Measurements from ENCODE around the gene MOB2.
A peak's percentile ranks its signal among the peaks of the same experiment; 100 is the strongest.

The MOB2 gene, protein sequence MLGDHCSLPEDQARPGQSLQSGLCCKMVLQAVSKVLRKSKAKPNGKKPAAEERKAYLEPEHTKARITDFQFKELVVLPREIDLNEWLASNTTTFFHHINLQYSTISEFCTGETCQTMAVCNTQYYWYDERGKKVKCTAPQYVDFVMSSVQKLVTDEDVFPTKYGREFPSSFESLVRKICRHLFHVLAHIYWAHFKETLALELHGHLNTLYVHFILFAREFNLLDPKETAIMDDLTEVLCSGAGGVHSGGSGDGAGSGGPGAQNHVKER

GRCh38 chr11:1486054-1486825 lies at the start of gene MOB2:
TSS of gene MOB2 (minus strand) at chr11:1486779. CDS start at chr11:1486556, 223 bp downstream.
- DNase-seq (ENCODE audit: low spot score): peak; percentile 55
- in situ Hi-C loops (cut with MboI; ENCODE audit: low pct_unique_long_range_greater_than_20kb, low sequenced_read_pairs, unreplicated experiment): no loop called here
- no peak for TF ChIP-seq CTCF (IDR thresholded peaks at IDR 0.05; ENCODE audit: extremely low read depth, insufficient read depth, missing control alignments)

DNA sequence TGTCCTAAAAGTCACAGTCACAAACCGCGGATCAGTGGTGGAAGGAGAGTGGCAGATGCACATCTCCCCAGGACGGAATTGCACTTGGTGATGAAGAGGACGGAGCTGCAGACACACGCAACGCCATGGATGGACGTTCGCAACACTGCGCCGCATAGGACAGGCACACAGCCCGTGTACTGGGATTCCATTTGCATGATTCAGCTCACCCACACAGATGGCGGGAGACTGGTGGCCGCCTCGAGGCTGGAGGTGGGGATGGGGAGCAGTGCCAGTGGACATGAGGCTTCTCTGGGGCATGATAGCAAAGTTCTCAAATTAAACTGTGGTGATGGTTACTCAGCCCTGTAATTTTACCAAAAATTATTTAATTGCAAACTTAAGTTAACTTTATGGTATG lies 48.1 kb upstream of the MOB2 start:
- no peak for TF ChIP-seq CTCF (IDR thresholded peaks at IDR 0.05; ENCODE audit: extremely low read depth, insufficient read depth, missing control alignments)
- in situ Hi-C loops (cut with MboI; ENCODE audit: low pct_unique_long_range_greater_than_20kb, low sequenced_read_pairs, unreplicated experiment): no loop called here
- DNase-seq (ENCODE audit: low spot score): no peak

- no peak for DNase-seq (ENCODE audit: low spot score)
- no peak for TF ChIP-seq CTCF (IDR thresholded peaks at IDR 0.05; ENCODE audit: extremely low read depth, insufficient read depth, missing control alignments)
- in situ Hi-C loops (cut with MboI; ENCODE audit: low pct_unique_long_range_greater_than_20kb, low sequenced_read_pairs, unreplicated experiment): no loop called here
Observed at GRCh38 chr11:1534171-1534570, 47.6 kb upstream of the MOB2 start.

GRCh38 chr11:1533342-1533725 lies 46.8 kb upstream of the MOB2 start:
- no peak for TF ChIP-seq CTCF (IDR thresholded peaks at IDR 0.05; ENCODE audit: extremely low read depth, insufficient read depth, missing control alignments)
- in situ Hi-C loops (cut with MboI; ENCODE audit: low pct_unique_long_range_greater_than_20kb, low sequenced_read_pairs, unreplicated experiment): no loop called here
- no peak for DNase-seq (ENCODE audit: low spot score)

- in situ Hi-C loops (cut with MboI; ENCODE audit: low pct_unique_long_range_greater_than_20kb, low sequenced_read_pairs, unreplicated experiment): no loop called here
- no peak for TF ChIP-seq CTCF (IDR thresholded peaks at IDR 0.05; ENCODE audit: extremely low read depth, insufficient read depth, missing control alignments)
- no peak for DNase-seq (ENCODE audit: low spot score)
Observed at GRCh38 chr11:1532606-1533341, 46.2 kb upstream of the MOB2 start.

DNA sequence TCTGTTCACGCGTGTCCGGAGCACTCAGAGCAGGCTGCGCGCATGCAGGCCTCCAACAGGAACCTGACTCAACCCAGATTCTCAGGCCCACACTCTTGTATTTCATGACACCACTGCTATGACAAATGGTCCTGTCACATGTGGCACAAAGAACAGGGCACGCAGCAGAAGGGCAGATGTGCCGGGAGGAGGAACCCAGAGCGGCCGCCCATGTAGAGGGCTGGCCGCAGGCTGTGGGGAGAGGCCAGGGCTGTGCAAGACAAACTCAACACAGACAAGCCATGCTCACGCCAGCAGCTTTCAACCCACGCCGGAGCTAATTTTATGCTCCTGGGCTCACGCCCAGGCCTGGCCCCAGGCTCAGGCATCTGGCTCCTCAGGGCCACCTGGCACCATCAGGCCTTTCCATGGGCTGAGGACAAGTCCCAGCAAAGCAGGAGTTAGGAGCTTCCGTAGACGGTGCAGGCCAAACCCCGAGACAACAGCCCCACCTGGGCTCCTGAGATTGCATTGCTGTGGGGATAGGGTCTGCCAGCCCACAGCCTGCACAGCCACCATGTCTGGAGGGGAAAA lies 45.5 kb upstream of the MOB2 start:
- in situ Hi-C loops (cut with MboI; ENCODE audit: low pct_unique_long_range_greater_than_20kb, low sequenced_read_pairs, unreplicated experiment): no loop called here
- no peak for TF ChIP-seq CTCF (IDR thresholded peaks at IDR 0.05; ENCODE audit: extremely low read depth, insufficient read depth, missing control alignments)
- no peak for DNase-seq (ENCODE audit: low spot score)

Data from GM13977 (cell line).